Ascending aorta (tissue), 2 donors: ENCODE measurements around the gene CGB5. TPM values are rescaled to one million over a fixed set of nuclear protein-coding genes. Genes with fewer than 3 reads are reported as not detected.
"Not testable (repeated sequence)": the region's sequence is repeated elsewhere in the genome, so short reads cannot be mapped to it uniquely, and the experiment has no call there.

Experiments
- DNase-seq, 2 donors: peaks; one replicate each; pipeline ENCODE4 v3.0.0-alpha.2; 2019; ENCODE audit warnings: low spot score in 2 of 2
- H3K27ac ChIP-seq, 2 donors: fragments of 200-600 bp; sonication (generic); one replicate each; pipeline ENCODE4 v1.5.1; 2016 to 2017; ENCODE audit warnings: mild to moderate bottlenecking in 1 of 2
- H3K27me3 ChIP-seq: fragments of 200-600 bp; sonication (generic); one replicate; pipeline ENCODE4 v1.5.1; 2017
- H3K36me3 ChIP-seq, 2 donors: fragments of 200-600 bp; sonication (generic); one replicate each; pipeline ENCODE4 v1.5.1; 2016
- H3K4me1 ChIP-seq, 2 donors: fragments of 200-600 bp; sonication (generic); one replicate each; pipeline ENCODE4 v1.5.1; 2016 to 2017; ENCODE audit warnings: mild to moderate bottlenecking in 1 of 2
- H3K4me3 ChIP-seq, 2 donors: fragments of 200-600 bp; sonication (generic); one replicate each; pipeline ENCODE4 v1.5.1; 2016 to 2017; ENCODE audit warnings: mild to moderate bottlenecking in 1 of 2
- H3K9me3 ChIP-seq, 2 donors: fragments of 200-600 bp; sonication (generic); one replicate each; pipeline ENCODE4 v1.5.1; 2016
- CTCF ChIP-seq, 3 experiments: fragments of 200-600 bp in 2 of 3; fragments of 450-650 bp in 1 of 3; sonication (generic) in 2 of 3; IDR thresholded peaks; one replicate each; pipeline ENCODE4 v1.5.1; 2016 to 2019; ENCODE audit warnings: antibody characterized with exemption in 3 of 3, mild to moderate bottlenecking in 1 of 3, moderate library complexity in 1 of 3
- intact Hi-C: fragments of 100-400 bp; cut with DNase I; formaldehyde crosslinking; loops from one replicate; pipeline ENCODE4 v1.15.1; 2023
- total RNA-seq: library from RNA; depleted of rRNA; stranded (reverse); fragments of >200 nt; gene quantifications from one replicate; pipeline ENCODE4 v1.1.0, GENCODE V29; 2016

Gene CGB5
- total RNA-seq: not detected

- H3K36me3 ChIP-seq, H3K9me3 ChIP-seq, H3K4me3 ChIP-seq, H3K27me3 ChIP-seq, H3K4me1 ChIP-seq, H3K27ac ChIP-seq, DNase-seq, intact Hi-C loops: not testable (repeated sequence)
Measured at GRCh38 chr19:49043548-49043947, at the start of gene CGB5. TSS of gene CGB5 (plus strand) at chr19:49043848. CDS start at chr19:49044210, 362 bp downstream.

GRCh38 chr19:48994035-48994386, 49.6 kb upstream of the CGB5 start:
- intact Hi-C loops: loop anchor here (5.0 kb wide), 1 partner anchor 153 kb away; no protein-coding TSS in a partner anchor
- no peaks in the 10 kb centered on the region for H3K27me3 ChIP-seq
- no peaks in the 10 kb centered on the region for H3K9me3 ChIP-seq
- peaks cover 21 to 26% of the 10 kb centered on the region in 2 donors for H3K4me1 ChIP-seq
- no peak for TF ChIP-seq CTCF (IDR thresholded peaks at IDR 0.05)
- DNase-seq: no peak
- H3K36me3 ChIP-seq: peaks cover 3 to 8% of the 10 kb centered on the region in 2 donors
- H3K4me3 ChIP-seq: peak overlapping the region; percentile 47 to 81
- peak overlapping the region; percentile 94 for H3K27ac ChIP-seq

GRCh38 chr19:48997972-48998371, 45.7 kb upstream of the CGB5 start:
- no peak overlapping the region for H3K27ac ChIP-seq
- intact Hi-C loops: no loop called here
- no peaks in the 10 kb centered on the region for H3K27me3 ChIP-seq
- peaks cover 7 to 9% of the 10 kb centered on the region in 2 donors for H3K4me1 ChIP-seq
- H3K36me3 ChIP-seq: peaks cover 7 to 8% of the 10 kb centered on the region in 2 donors
- TF ChIP-seq CTCF (IDR thresholded peaks at IDR 0.05): peak in 1 of 3 experiments; percentile 20
- H3K4me3 ChIP-seq: no peak overlapping the region
- no peak for DNase-seq
- H3K9me3 ChIP-seq: no peaks in the 10 kb centered on the region

- no peaks in the 10 kb centered on the region for H3K27me3 ChIP-seq
- TF ChIP-seq CTCF (IDR thresholded peaks at IDR 0.05): peak; percentile 23 to 51 (median 32)
- no peak overlapping the region for H3K4me3 ChIP-seq
- H3K27ac ChIP-seq: no peak overlapping the region
- DNase-seq: no peak
- no peaks in the 10 kb centered on the region for H3K9me3 ChIP-seq
- intact Hi-C loops: no loop called here
- peaks cover 22 to 24% of the 10 kb centered on the region in 2 donors for H3K36me3 ChIP-seq
- H3K4me1 ChIP-seq: peaks cover 0 to 3% of the 10 kb centered on the region in 2 donors
Measured at GRCh38 chr19:48999481-49000325, 43.9 kb upstream of the CGB5 start.

GRCh38 chr19:49004133-49004532, 39.5 kb upstream of the CGB5 start:
- no peak for DNase-seq
- no peak overlapping the region for H3K4me3 ChIP-seq
- H3K27me3 ChIP-seq: no peaks in the 10 kb centered on the region
- peaks cover 54 to 58% of the 10 kb centered on the region in 2 donors for H3K36me3 ChIP-seq
- H3K9me3 ChIP-seq: no peaks in the 10 kb centered on the region
- H3K27ac ChIP-seq: no peak overlapping the region
- no peak for TF ChIP-seq CTCF (IDR thresholded peaks at IDR 0.05)
- H3K4me1 ChIP-seq: no peaks in the 10 kb centered on the region
- intact Hi-C loops: no loop called here

- TF ChIP-seq CTCF (IDR thresholded peaks at IDR 0.05): no peak
- Histone ChIP-seq H3K9me3 (no peaks in the 10 kb centered on the region), H3K27me3 (no peaks in the 10 kb centered on the region), H3K4me1 (no peaks in the 10 kb centered on the region), H3K4me3 (no peak overlapping the region), H3K27ac (no peak overlapping the region), H3K36me3 (peaks cover 60 to 67% of the 10 kb centered on the region in 2 donors)
- intact Hi-C loops: no loop called here
- no peak for DNase-seq
Measured at GRCh38 chr19:49004964-49005614, 38.6 kb upstream of the CGB5 start.
